Suprapubic skin (tissue), 4 donors: ENCODE results near the gene EEF1AKMT2.

ENCODE experiments used
- CTCF ChIP-seq, 2 donors: fragments of 200-600 bp in 1 of 2; fragments of 450-650 bp in 1 of 2; sonication (generic) in 1 of 2; IDR thresholded peaks; one replicate each; pipeline ENCODE4 v1.5.1; 2016 to 2019; ENCODE audit warnings: antibody characterized with exemption in 2 of 2, mild to moderate bottlenecking in 1 of 2, moderate library complexity in 1 of 2
- POLR2A ChIP-seq, 2 donors: fragments of 450-650 bp; IDR thresholded peaks; one replicate each; pipeline ENCODE4 v1.6.1; 2017; ENCODE audit warnings: antibody characterized with exemption in 2 of 2, mild to moderate bottlenecking in 2 of 2, moderate library complexity in 2 of 2
- POLR2AphosphoS5 ChIP-seq, 3 donors: sonication (generic); formaldehyde crosslinking; IDR thresholded peaks; one replicate each; pipeline ENCODE4 v1.6.1; 2017; ENCODE audit warnings: antibody characterized with exemption in 3 of 3

- TF ChIP-seq POLR2A (IDR thresholded peaks at IDR 0.05) (no peak), CTCF (IDR thresholded peaks at IDR 0.05) (no peak), POLR2AphosphoS5 (IDR thresholded peaks at IDR 0.05) (no peak)
These were observed 6.7 kb upstream of the EEF1AKMT2 start for GRCh38 chr10:124798364-124798763.
